Activated T-cell treated with anti-CD3 and anti-CD28 coated beads, Interleukin-2, amount 50 U/mL, for 24 hours (primary cell): ENCODE data around the gene PPIAL4G.
"Not testable (repeated sequence)": the region's sequence is repeated elsewhere in the genome, so short reads cannot be mapped to it uniquely, and the experiment has no call there.

ENCODE experiments used
- DNase-seq: peaks from one replicate; pipeline ENCODE4 v3.0.0-alpha.2; 2020
- H3K27ac Mint-ChIP-seq: 2 replicates; pipeline ENCODE4 v1.8.0; 2020; ENCODE audit warnings: mild to moderate bottlenecking, mixed read lengths
- H3K27me3 Mint-ChIP-seq: 2 replicates; pipeline ENCODE4 v1.8.0; 2020; ENCODE audit warnings: mixed read lengths
- H3K36me3 Mint-ChIP-seq: 2 replicates; pipeline ENCODE4 v1.8.0; 2020; ENCODE audit warnings: low read depth, mixed read lengths
- H3K4me1 Mint-ChIP-seq: 2 replicates; pipeline ENCODE4 v1.8.0; 2020; ENCODE audit warnings: low read depth, mixed read lengths
- H3K4me3 Mint-ChIP-seq: 2 replicates; pipeline ENCODE4 v1.8.0; 2020; ENCODE audit warnings: mild to moderate bottlenecking, moderate library complexity, mixed read lengths
- H3K9me3 Mint-ChIP-seq: 2 replicates; pipeline ENCODE4 v1.8.0; 2020; ENCODE audit warnings: mixed read lengths

Gene PPIAL4G

DNA sequence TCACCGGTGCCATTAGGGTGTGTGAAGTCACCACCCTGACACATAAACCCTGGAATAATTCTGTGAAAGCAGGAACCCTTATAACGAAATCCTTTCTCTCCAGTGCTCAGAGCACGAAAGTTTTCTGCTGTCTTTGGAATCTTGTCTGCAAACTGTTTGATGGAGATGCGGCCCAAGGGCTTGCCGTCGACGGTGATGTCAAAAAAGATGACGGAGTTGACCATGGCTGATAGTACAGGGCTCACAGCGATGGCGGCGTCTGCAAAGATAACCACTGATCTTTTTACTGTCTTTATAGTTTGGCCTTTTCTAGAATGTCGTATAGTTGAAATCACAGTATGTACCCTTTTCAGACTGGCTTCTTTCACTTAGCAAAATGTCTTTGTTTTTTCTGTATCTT lies at the start of gene PPIAL4G:
Gene PPIAL4G (minus strand): TSS at position 274 of the 400 bp plus-strand sequence. CDS start 50 bp downstream, at position 224.
- not testable (repeated sequence) for H3K36me3 Mint-ChIP-seq, H3K27me3 Mint-ChIP-seq, H3K27ac Mint-ChIP-seq, H3K4me3 Mint-ChIP-seq, DNase-seq, H3K9me3 Mint-ChIP-seq
- peaks cover 10% of the 10 kb centered on the region for H3K4me1 Mint-ChIP-seq

DNA sequence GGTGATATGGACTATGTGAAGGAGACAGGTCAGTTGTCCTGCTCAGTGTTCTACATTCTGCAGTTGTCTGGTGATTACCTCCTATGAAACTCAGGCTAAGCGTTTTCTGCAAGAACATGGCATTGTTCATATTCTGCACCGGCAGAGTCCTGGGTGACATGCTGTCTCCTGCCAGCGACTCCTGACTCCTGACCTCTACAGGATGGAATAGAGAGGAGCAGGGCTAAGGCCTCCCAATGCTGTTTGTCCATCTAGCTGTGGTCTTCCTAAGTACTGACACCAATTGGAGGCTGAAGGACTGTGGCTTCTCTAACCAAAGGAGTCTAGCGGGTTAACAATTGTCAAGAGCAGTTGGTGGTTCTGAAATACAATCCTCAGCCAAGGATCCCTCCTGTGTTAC lies 49.1 kb upstream of the PPIAL4G start:
- H3K4me3 Mint-ChIP-seq, H3K4me1 Mint-ChIP-seq, H3K27ac Mint-ChIP-seq, H3K27me3 Mint-ChIP-seq, H3K9me3 Mint-ChIP-seq, H3K36me3 Mint-ChIP-seq, DNase-seq: not testable (repeated sequence)

DNA sequence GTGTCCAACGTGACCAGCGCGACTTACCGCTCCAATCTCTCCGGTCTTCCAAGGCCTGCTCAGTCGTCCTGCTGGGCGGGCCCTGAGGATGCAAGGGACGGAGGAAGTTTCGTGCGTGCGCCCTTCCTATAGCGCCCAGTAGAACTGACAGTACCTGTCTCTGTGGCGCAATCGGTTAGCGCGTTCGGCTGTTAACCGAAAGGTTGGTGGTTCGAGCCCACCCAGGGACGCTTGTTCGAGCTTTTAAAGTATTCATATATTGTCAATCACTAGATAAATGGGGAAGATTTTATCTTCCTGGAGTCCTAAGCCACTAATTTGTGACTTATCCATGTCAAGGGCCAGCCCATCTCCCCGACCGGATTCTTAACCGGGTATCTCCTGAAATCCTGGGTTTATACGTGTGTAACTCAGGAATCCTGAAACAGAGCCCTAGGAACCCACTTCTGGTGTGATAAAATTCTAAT lies 46.0 kb upstream of the PPIAL4G start:
- not testable (repeated sequence) for H3K36me3 Mint-ChIP-seq, H3K9me3 Mint-ChIP-seq, H3K27me3 Mint-ChIP-seq, H3K4me1 Mint-ChIP-seq
- DNase-seq, result peak; percentile 84
- H3K4me3 Mint-ChIP-seq, result peak overlapping the region; percentile 72
- H3K27ac Mint-ChIP-seq, result peak overlapping the region; percentile 84

DNA sequence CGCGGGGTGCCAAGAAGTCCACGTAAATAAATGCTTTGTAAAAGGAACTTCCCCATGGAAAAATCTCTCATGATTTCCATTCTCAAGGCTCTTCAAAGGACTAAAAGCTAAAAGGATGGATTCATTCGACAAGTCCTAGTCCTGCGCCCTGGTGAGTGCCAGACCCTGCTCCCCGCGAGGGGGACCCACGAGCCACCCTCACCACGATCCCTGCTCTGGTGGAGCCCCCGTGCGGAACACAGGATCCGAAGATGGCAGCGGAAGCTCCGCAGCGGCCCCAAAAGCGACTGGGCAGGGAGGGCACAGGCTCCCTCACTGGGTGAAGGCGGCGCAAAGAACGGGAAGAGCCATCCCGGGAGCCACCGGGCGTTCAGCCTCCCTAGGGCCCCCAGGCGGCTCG lies 45.5 kb upstream of the PPIAL4G start:
- not testable (repeated sequence) for H3K27ac Mint-ChIP-seq, H3K9me3 Mint-ChIP-seq, H3K4me1 Mint-ChIP-seq, DNase-seq, H3K27me3 Mint-ChIP-seq, H3K36me3 Mint-ChIP-seq
- peak overlapping the region; percentile 72 for H3K4me3 Mint-ChIP-seq

- not testable (repeated sequence) for H3K4me1 Mint-ChIP-seq, H3K27ac Mint-ChIP-seq, H3K9me3 Mint-ChIP-seq, H3K27me3 Mint-ChIP-seq, H3K36me3 Mint-ChIP-seq, DNase-seq, H3K4me3 Mint-ChIP-seq
Observed at GRCh38 chr1:148526587-148526986, 43.5 kb upstream of the PPIAL4G start.

DNA sequence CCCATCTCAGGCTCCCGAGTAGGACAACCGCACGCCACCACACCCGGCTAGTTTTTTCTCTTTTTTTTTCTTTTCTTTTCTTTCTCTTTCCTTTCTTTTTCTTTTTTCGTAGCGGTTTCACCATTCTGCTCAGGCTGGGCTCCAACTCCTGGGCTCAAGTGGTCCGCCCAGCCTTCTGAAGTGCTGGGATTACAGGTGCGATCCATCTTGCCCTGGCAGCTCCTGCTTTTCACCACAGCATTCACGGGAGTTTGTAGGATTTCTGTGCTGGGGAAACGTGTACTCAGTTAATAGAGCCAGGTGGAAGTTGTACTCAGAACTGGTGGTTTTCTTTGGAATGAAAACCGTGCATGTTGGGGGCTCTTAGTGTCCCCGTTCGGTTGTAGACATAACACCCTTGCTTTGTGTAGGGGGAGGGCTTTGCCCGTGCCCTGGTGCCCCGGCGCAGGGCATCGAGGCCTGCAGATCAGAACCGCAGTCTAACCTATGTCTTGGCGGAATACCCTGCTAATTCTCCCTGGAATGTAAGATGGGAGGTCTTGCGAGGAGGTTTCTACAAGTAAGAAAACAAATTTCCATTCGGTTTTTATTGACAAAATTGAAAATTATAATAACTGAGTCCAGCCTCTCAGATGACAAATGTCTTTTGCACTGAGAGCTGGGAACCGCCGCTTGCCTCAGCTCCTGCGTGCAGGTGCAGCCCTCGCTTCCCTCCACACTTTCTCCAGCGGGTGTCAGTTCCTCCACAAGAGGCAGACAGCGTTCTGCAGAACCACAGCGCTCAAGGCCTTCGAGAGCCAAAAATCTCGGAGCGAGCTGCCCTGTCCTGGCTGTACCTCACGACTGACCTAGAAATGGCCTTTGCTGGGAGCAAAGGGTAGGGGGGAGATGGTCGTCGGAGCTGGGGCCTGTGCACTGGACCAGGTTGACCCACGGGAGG lies 40.4 kb upstream of the PPIAL4G start:
- DNase-seq, result peak; percentile 43
- not testable (repeated sequence) for H3K4me1 Mint-ChIP-seq, H3K36me3 Mint-ChIP-seq, H3K9me3 Mint-ChIP-seq, H3K27me3 Mint-ChIP-seq
- Mint-ChIP-seq H3K4me3 (peak overlapping the region; percentile 73), H3K27ac (peak overlapping the region; percentile 99)

GRCh38 chr1:148522561-148523204 lies 39.6 kb upstream of the PPIAL4G start:
- H3K36me3 Mint-ChIP-seq, H3K4me1 Mint-ChIP-seq, H3K9me3 Mint-ChIP-seq, H3K27me3 Mint-ChIP-seq: not testable (repeated sequence)
- H3K4me3 Mint-ChIP-seq, result peak overlapping the region; percentile 73
- peak; percentile 91 for DNase-seq
- peak overlapping the region; percentile 99 for H3K27ac Mint-ChIP-seq

GRCh38 chr1:148522072-148522471 lies 39.0 kb upstream of the PPIAL4G start:
- H3K4me1 Mint-ChIP-seq, H3K36me3 Mint-ChIP-seq, H3K9me3 Mint-ChIP-seq, H3K27me3 Mint-ChIP-seq: not testable (repeated sequence)
- Mint-ChIP-seq H3K4me3 (peak overlapping the region; percentile 80), H3K27ac (peak overlapping the region; percentile 99)
- peak; percentile 84 for DNase-seq

GRCh38 chr1:148514310-148514709 lies 31.2 kb upstream of the PPIAL4G start:
- H3K9me3 Mint-ChIP-seq, H3K27ac Mint-ChIP-seq, H3K36me3 Mint-ChIP-seq, DNase-seq, H3K4me3 Mint-ChIP-seq, H3K27me3 Mint-ChIP-seq: not testable (repeated sequence)
- H3K4me1 Mint-ChIP-seq, result peaks cover 21% of the 10 kb centered on the region

DNA sequence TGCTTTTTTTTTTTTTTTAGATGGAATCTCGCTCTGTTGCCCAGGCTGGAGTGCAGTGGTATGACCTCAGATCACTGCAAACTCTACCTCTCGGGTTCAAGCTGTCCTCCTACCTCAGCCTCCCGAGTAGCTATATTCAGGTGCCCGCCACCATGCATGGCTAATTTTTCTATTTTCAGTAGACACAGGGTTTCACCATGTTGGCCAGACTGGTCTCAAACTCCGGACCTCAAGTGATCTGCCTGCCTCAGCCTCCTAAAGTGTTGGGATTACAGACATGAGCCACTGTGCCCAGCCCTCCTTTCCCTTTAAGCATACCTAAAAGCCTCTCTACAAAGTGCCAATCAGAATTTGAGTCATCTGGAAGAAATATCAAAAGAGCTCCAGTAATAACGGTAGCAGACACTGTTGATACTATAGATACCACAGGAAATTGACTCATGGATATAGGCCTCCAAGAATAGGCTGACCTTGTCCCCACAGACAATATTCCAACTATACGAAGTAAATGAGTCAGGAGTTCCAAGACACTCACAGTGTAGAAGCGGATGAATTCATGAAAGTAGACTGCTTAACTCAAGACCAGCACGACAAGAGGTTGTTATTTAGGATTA lies 29.6 kb upstream of the PPIAL4G start:
- Mint-ChIP-seq H3K4me1 (peaks cover 20% of the 10 kb centered on the region), H3K4me3 (peak overlapping the region; percentile 31), H3K27ac (peak overlapping the region; percentile 77)
- DNase-seq, result peak; percentile 51
- H3K36me3 Mint-ChIP-seq, H3K27me3 Mint-ChIP-seq, H3K9me3 Mint-ChIP-seq: not testable (repeated sequence)

- not testable (repeated sequence) for H3K9me3 Mint-ChIP-seq, H3K27me3 Mint-ChIP-seq, DNase-seq, H3K4me3 Mint-ChIP-seq, H3K4me1 Mint-ChIP-seq, H3K27ac Mint-ChIP-seq, H3K36me3 Mint-ChIP-seq
Observed at GRCh38 chr1:148493933-148494332, 10.8 kb upstream of the PPIAL4G start.

DNA sequence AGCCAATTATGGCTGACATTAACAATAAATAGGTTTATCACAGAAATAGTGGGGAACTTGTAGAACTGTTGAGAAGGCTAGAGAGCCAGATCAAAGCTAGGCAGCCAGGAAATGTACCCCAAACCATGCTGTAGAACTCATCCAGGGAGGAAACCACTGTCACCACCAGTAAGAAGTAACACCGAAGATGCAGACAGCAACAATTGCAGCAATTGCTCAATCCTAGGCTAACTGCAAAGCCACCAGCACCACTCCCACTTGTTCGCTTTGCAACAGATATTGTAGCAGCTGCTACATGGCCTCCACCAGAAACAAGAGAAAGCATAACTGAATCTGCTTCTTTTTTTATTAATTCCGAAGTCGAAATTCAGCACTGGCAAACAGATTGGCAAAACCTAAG lies 2.0 kb downstream of the PPIAL4G start:
- H3K4me1 Mint-ChIP-seq, result peaks cover 15% of the 10 kb centered on the region
- not testable (repeated sequence) for H3K36me3 Mint-ChIP-seq, H3K9me3 Mint-ChIP-seq, H3K27me3 Mint-ChIP-seq, H3K27ac Mint-ChIP-seq, DNase-seq
- peak overlapping the region; percentile 27 for H3K4me3 Mint-ChIP-seq

GRCh38 chr1:148459694-148460093 lies 23.4 kb downstream of the PPIAL4G start:
- not testable (repeated sequence) for DNase-seq, H3K36me3 Mint-ChIP-seq, H3K27me3 Mint-ChIP-seq, H3K4me1 Mint-ChIP-seq, H3K9me3 Mint-ChIP-seq
- H3K4me3 Mint-ChIP-seq, result peak overlapping the region; percentile 78
- H3K27ac Mint-ChIP-seq, result peak overlapping the region; percentile 81

- not testable (repeated sequence) for H3K4me1 Mint-ChIP-seq
Observed at GRCh38 chr1:148458901-148459581, 24.1 kb downstream of the PPIAL4G start.

More at GRCh38 chr1:148458901-148459581, 24.1 kb downstream of the PPIAL4G start:
- peak overlapping the region; percentile 85 for H3K27ac Mint-ChIP-seq
- DNase-seq, result peak; percentile 74
- not testable (repeated sequence) for H3K36me3 Mint-ChIP-seq, H3K27me3 Mint-ChIP-seq, H3K9me3 Mint-ChIP-seq
- H3K4me3 Mint-ChIP-seq, result peak overlapping the region; percentile 78
